Spleen (tissue), 11 donors: Measurements from ENCODE around the gene PHACTR1. TPM values are rescaled to one million over a fixed set of nuclear protein-coding genes. Genes with fewer than 3 reads are reported as not detected.

Experiments used
- DNase-seq: peaks from one replicate; pipeline ENCODE4 v3.0.0-alpha.2; 2020
- H3K27ac ChIP-seq, 8 donors: fragments of 200-600 bp; sonication (generic) in 7 of 8; 1 replicate in 4 of 8; 2 replicates in 4 of 8; pipeline versions ENCODE4 v1.5.0 to v1.8.0; 2016 to 2021; ENCODE audit warnings: inconsistent platforms in 4 of 8, mild to moderate bottlenecking in 4 of 8, moderate library complexity in 1 of 8
- H3K27me3 ChIP-seq, 7 donors: fragments of 200-600 bp; sonication (generic) in 6 of 7; replicated peaks in 1 of 7; 1 replicate in 4 of 7; 2 replicates in 3 of 7; pipeline versions ENCODE4 v1.5.0 to v1.8.0; 2016 to 2021; ENCODE audit warnings: inconsistent platforms in 3 of 7, mild to moderate bottlenecking in 1 of 7
- H3K36me3 ChIP-seq, 6 donors: fragments of 200-600 bp; sonication (generic) in 5 of 6; 1 replicate in 4 of 6; 2 replicates in 2 of 6; pipeline versions ENCODE4 v1.5.0 to v1.8.0; 2016 to 2021; ENCODE audit warnings: inconsistent platforms in 2 of 6
- H3K4me1 ChIP-seq, 6 donors: fragments of 200-600 bp; sonication (generic) in 5 of 6; 1 replicate in 3 of 6; 2 replicates in 3 of 6; pipeline versions ENCODE4 v1.5.0 to v1.8.0; 2016 to 2021; ENCODE audit warnings: inconsistent platforms in 3 of 6
- H3K4me3 ChIP-seq, 8 donors: fragments of 200-600 bp; sonication (generic) in 7 of 8; 1 replicate in 4 of 8; 2 replicates in 4 of 8; pipeline versions ENCODE4 v1.5.0 to v1.8.0; 2016 to 2021; ENCODE audit warnings: inconsistent platforms in 4 of 8, mild to moderate bottlenecking in 4 of 8, moderate library complexity in 2 of 8
- H3K9me3 ChIP-seq, 8 donors: fragments of 200-600 bp; sonication (generic) in 7 of 8; 1 replicate in 4 of 8; 2 replicates in 4 of 8; pipeline versions ENCODE4 v1.5.0 to v1.8.0; 2016 to 2021; ENCODE audit warnings: inconsistent platforms in 4 of 8
- POLR2A ChIP-seq, 3 donors: fragments of 450-650 bp; IDR thresholded peaks; one replicate each; pipeline ENCODE4 v1.5.1; 2017; ENCODE audit warnings: antibody characterized with exemption in 3 of 3, mild to moderate bottlenecking in 1 of 3
- POLR2AphosphoS5 ChIP-seq, 3 donors: sonication (generic); formaldehyde crosslinking; IDR thresholded peaks; one replicate each; pipeline ENCODE4 v1.5.1; 2017; ENCODE audit warnings: antibody characterized with exemption in 3 of 3
- WGBS, 5 donors: extraction: QIAGEN DNeasy Blood & Tissue Kit in 3 of 5; methylation state at CpG; one replicate each; pipeline versions ENCODE4 v1.1.5 to v1.1.7; 2013 to 2018; 5-methylcytosine and 5-hydroxymethylcytosine counted together
- intact Hi-C: fragments of 100-400 bp; cut with DNase I; formaldehyde crosslinking; loops from one replicate; pipeline ENCODE4 v1.15.0; 2023; ENCODE audit warnings: low total_unique reads
- polyA plus RNA-seq, 3 donors: library from polyadenylated mRNA; stranded (reverse); fragments of 200-250 nt; gene quantifications; one replicate each; pipeline ENCODE4 v1.2.1, GENCODE V29; 2013
- total RNA-seq, 7 donors: library from RNA; depleted of rRNA in 3 of 7; stranded (reverse); fragments of >200 nt in 3 of 7; fragmentation: NEBNext Ultra II Directional in 4 of 7; extraction: Animal tissue kit (Norgen Biotek cat#: 25700) in 4 of 7; gene quantifications; one replicate each; pipeline versions ENCODE4 v1.1.0 to v1.2.1, GENCODE V29; 2016 to 2021
- TF ChIP-seq, protein P1 (sequence below), 11 experiments: fragments of 200-600 bp in 7 of 11; fragments of 450-650 bp in 4 of 11; sonication (generic) in 4 of 11; IDR thresholded peaks in 8 of 11; conservative IDR thresholded peaks in 3 of 11; 1 replicate in 7 of 11; 2 replicates in 4 of 11; pipeline versions ENCODE4 v1.4.0 to v1.8.0; 2016 to 2021; ENCODE audit warnings: antibody characterized with exemption in 11 of 11, inconsistent platforms in 4 of 11, mild to moderate bottlenecking in 1 of 11
- donor health status: healthy with polysubstance abuse.
- donor health status: DM: no; HTN: no; CAD: no; lungs with moderate emphysema.
- donor health status: DM: no; HTN: no; CAD: no.
- donor health status: Bipolar disorder and iron deficiency.
- donor health status: healthy.
- donor health status: DM: no; HTN: no; CAD: no.
- donor health status: DM: yes; HTN: yes; CAD: no.

The PHACTR1 gene
- total and polyA plus RNA-seq, 10 donors: 8.5 to 45.3 (median 30.8) TPM

DNA sequence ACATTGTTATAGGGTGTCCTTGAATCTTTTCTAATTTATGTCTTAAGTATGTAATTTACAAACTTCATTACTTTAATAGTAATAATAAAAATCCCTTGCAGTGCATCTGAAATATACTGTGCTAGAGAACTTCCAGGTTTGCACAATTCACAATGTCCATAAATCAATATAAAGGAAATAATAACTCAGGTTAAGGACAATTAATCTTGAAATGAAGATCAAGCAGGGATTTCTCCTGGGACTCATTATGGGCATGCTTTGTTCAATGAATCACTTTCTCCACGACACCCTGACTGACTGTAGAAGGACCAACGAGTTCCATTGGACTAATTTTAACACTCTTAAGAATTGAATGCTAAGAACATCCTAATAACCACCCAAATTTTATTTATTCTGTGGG is 110.0 kb downstream of the PHACTR1 start:
- no peak overlapping the region for H3K27ac ChIP-seq
- intact Hi-C loops: no loop called here
- 47 to 72% (median 67%) methylated on average over 2 of the region's 2 CpGs for WGBS, 5 donors
- no peaks in the 10 kb centered on the region for H3K27me3 ChIP-seq
- H3K4me3 ChIP-seq: no peak overlapping the region
- H3K36me3 ChIP-seq: no peaks in the 10 kb centered on the region
- no peaks in the 10 kb centered on the region for H3K9me3 ChIP-seq
- DNase-seq: no peak
- H3K4me1 ChIP-seq: no peaks in the 10 kb centered on the region
- no peak for TF ChIP-seq POLR2A (IDR thresholded peaks at IDR 0.05)
- no peak for TF ChIP-seq POLR2AphosphoS5 (IDR thresholded peaks at IDR 0.05)
- TF ChIP-seq, protein P1, sequence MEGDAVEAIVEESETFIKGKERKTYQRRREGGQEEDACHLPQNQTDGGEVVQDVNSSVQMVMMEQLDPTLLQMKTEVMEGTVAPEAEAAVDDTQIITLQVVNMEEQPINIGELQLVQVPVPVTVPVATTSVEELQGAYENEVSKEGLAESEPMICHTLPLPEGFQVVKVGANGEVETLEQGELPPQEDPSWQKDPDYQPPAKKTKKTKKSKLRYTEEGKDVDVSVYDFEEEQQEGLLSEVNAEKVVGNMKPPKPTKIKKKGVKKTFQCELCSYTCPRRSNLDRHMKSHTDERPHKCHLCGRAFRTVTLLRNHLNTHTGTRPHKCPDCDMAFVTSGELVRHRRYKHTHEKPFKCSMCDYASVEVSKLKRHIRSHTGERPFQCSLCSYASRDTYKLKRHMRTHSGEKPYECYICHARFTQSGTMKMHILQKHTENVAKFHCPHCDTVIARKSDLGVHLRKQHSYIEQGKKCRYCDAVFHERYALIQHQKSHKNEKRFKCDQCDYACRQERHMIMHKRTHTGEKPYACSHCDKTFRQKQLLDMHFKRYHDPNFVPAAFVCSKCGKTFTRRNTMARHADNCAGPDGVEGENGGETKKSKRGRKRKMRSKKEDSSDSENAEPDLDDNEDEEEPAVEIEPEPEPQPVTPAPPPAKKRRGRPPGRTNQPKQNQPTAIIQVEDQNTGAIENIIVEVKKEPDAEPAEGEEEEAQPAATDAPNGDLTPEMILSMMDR (IDR thresholded peaks at IDR 0.05 in 8 of 11, conservative IDR thresholded peaks at IDR 0.05 in 3 of 11): no peak

GRCh38 chr6:12827921-12828320 is 111.4 kb downstream of the PHACTR1 start:
- DNase-seq: no peak
- Histone ChIP-seq H3K27ac (no peak overlapping the region), H3K36me3 (no peaks in the 10 kb centered on the region), H3K4me1 (peaks cover 0 to 4% (median 0%) of the 10 kb centered on the region in 6 donors), H3K27me3 (no peaks in the 10 kb centered on the region), H3K4me3 (no peak overlapping the region), H3K9me3 (no peaks in the 10 kb centered on the region)
- intact Hi-C loops: no loop called here
- TF ChIP-seq POLR2AphosphoS5 (IDR thresholded peaks at IDR 0.05) (no peak), POLR2A (IDR thresholded peaks at IDR 0.05) (no peak)
- TF ChIP-seq, protein P1 (IDR thresholded peaks at IDR 0.05 in 8 of 11, conservative IDR thresholded peaks at IDR 0.05 in 3 of 11): no peak
- WGBS, 5 donors: 87 to 97% (median 91%) methylated on average over 2 of the region's 2 CpGs

- WGBS, 5 donors: 38 to 50% (median 46%) methylated on average over 4 of the region's 4 CpGs
- DNase-seq: no peak
These were observed 115.7 kb downstream of the PHACTR1 start for GRCh38 chr6:12832226-12832735.

DNA sequence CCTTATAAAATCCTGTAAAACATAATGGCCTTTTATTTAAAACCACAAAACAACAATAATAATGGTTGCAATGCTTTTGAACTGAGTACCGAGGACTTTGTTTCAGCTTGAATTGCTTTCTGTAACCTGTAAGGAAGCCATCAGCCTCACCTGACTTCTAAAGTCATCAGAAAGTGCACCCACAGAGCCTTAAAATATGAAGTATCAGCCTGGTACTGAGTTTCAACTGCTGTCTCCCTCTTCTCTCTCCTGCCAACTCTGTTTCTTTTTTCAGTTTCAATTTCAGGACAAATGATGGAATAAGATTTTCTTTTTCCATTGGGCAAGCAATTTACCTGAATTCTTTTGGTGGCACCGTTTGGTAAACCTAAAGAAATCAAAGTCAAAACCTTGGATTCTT is 119.4 kb downstream of the PHACTR1 start:
- TF ChIP-seq POLR2A (IDR thresholded peaks at IDR 0.05): no peak
- no peak for TF ChIP-seq POLR2AphosphoS5 (IDR thresholded peaks at IDR 0.05)
- TF ChIP-seq, protein P1 (IDR thresholded peaks at IDR 0.05 in 8 of 11, conservative IDR thresholded peaks at IDR 0.05 in 3 of 11): no peak
- no peak overlapping the region for H3K27ac ChIP-seq
- no peak overlapping the region for H3K4me3 ChIP-seq
- no peak for DNase-seq
- no peaks in the 10 kb centered on the region for H3K36me3 ChIP-seq
- peaks cover 0 to 24% (median 16%) of the 10 kb centered on the region in 8 donors for H3K9me3 ChIP-seq
- H3K27me3 ChIP-seq: no peaks in the 10 kb centered on the region
- 74 to 90% (median 81%) methylated on average over 2 of the region's 2 CpGs for WGBS, 5 donors
- H3K4me1 ChIP-seq: peaks cover 0 to 4% (median 0%) of the 10 kb centered on the region in 6 donors
- intact Hi-C loops: no loop called here

More at GRCh38 chr6:12832226-12832735, 115.7 kb downstream of the PHACTR1 start:
- no peaks in the 10 kb centered on the region for H3K36me3 ChIP-seq
- H3K27ac ChIP-seq: no peak overlapping the region
- intact Hi-C loops: no loop called here
- TF ChIP-seq POLR2AphosphoS5 (IDR thresholded peaks at IDR 0.05): no peak
- no peak overlapping the region for H3K4me3 ChIP-seq
- peaks cover 0 to 9% (median 4%) of the 10 kb centered on the region in 8 donors for H3K9me3 ChIP-seq
- H3K27me3 ChIP-seq: no peaks in the 10 kb centered on the region
- H3K4me1 ChIP-seq: peaks cover 0 to 4% (median 0%) of the 10 kb centered on the region in 6 donors
